HFFc6 (cell line): Measurements from ENCODE around the gene CFAP43. TPM values are rescaled to one million over a fixed set of nuclear protein-coding genes. Genes with fewer than 3 reads are reported as not detected.

Experiments used
- DNase-seq: peaks from one replicate; pipeline ENCODE4 v3.0.0-alpha.2; 2018
- H3K27ac Mint-ChIP-seq: 2 replicates; pipeline ENCODE4 v1.8.0; 2020; ENCODE audit warnings: mild to moderate bottlenecking, mixed read lengths
- H3K27me3 Mint-ChIP-seq: 2 replicates; pipeline ENCODE4 v1.8.0; 2021; ENCODE audit warnings: mild to moderate bottlenecking, moderate library complexity, mixed read lengths; ENCODE audit not compliant: insufficient read depth
- H3K36me3 Mint-ChIP-seq: 2 replicates; pipeline ENCODE4 v1.8.0; 2021; ENCODE audit warnings: low read depth, mixed read lengths
- H3K4me1 Mint-ChIP-seq: 2 replicates; pipeline ENCODE4 v1.8.0; 2020; ENCODE audit warnings: low read depth, mixed read lengths
- H3K4me3 Mint-ChIP-seq: 2 replicates; pipeline ENCODE4 v1.8.0; 2020; ENCODE audit warnings: mild to moderate bottlenecking, moderate library complexity, mixed read lengths
- H3K9me3 Mint-ChIP-seq: 2 replicates; pipeline ENCODE4 v1.8.0; 2020; ENCODE audit warnings: mild to moderate bottlenecking, mixed read lengths
- total RNA-seq, 6 experiments: library from RNA; stranded (reverse); fragmentation: NEBNext Ultra II Directional; extraction: Animal tissue kit (Norgen Biotek cat#: 25700); gene quantifications; 2 replicates in 1 of 6; 3 replicates in 5 of 6; pipeline ENCODE4 v1.2.3, GENCODE V29; 2021
- TF ChIP-seq, protein P1 (sequence below): fragments of 200-600 bp; sonication (generic); IDR thresholded peaks from 2 replicates; pipeline ENCODE4 v1.5.0; 2021; ENCODE audit warnings: antibody characterized with exemption, mild to moderate bottlenecking

The CFAP43 gene
- total RNA-seq, 6 experiments from 2014 or later, result 0.14 TPM; not detected in 5

DNA sequence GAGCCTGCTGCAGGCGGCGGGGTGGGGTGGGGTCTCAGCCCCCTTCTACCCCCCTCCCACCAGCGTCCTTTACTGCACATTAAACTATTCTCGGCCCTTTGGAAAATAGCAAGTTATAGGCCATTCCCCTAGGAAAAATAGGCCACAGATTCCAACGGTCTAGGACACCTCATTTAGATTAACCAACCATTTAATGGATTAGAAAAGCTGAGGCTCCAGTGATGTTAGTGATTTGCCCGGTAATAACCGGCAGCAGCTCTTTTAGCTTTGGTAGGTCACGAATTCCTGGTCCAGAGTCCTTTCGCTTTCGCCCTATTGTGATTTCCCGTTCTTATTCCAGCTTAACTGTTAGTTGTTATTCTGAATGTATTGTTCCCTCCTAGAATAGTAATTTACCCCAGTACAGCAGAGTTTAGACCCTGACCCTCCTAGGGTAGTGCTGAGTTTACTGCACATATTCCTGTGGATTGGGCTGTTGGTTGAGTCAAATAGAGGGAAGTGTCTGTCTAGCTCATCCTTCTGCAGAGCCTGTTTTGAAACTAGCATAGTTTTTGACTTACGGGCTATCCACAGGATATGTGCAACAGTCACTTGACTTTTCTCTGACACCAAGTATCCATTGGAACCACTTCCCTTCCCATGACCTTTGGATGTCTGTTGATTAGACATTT lies 23.3 kb upstream of the CFAP43 start:
- H3K27me3 Mint-ChIP-seq, result 0 out of 2 replicates have a peak, but pooled peaks cover under 1% of the 10 kb centered on the region
- peak overlapping the region; percentile 96 for H3K27ac Mint-ChIP-seq
- H3K4me1 Mint-ChIP-seq, result peaks cover 62% of the 10 kb centered on the region
- peak overlapping the region; percentile 97 for H3K4me3 Mint-ChIP-seq
- DNase-seq, result peak; percentile 73
- H3K36me3 Mint-ChIP-seq, result peaks cover 30% of the 10 kb centered on the region
- H3K9me3 Mint-ChIP-seq, result no peaks in the 10 kb centered on the region
- TF ChIP-seq, protein P1, sequence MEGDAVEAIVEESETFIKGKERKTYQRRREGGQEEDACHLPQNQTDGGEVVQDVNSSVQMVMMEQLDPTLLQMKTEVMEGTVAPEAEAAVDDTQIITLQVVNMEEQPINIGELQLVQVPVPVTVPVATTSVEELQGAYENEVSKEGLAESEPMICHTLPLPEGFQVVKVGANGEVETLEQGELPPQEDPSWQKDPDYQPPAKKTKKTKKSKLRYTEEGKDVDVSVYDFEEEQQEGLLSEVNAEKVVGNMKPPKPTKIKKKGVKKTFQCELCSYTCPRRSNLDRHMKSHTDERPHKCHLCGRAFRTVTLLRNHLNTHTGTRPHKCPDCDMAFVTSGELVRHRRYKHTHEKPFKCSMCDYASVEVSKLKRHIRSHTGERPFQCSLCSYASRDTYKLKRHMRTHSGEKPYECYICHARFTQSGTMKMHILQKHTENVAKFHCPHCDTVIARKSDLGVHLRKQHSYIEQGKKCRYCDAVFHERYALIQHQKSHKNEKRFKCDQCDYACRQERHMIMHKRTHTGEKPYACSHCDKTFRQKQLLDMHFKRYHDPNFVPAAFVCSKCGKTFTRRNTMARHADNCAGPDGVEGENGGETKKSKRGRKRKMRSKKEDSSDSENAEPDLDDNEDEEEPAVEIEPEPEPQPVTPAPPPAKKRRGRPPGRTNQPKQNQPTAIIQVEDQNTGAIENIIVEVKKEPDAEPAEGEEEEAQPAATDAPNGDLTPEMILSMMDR, result no peak

GRCh38 chr10:104254493-104255310 lies 22.5 kb upstream of the CFAP43 start, which contains the start of gene GSTO1:
TSS of gene GSTO1 (plus strand) at chr10:104254892. CDS start at chr10:104254929, 37 bp downstream.
- peaks cover 55% of the 10 kb centered on the region for H3K4me1 Mint-ChIP-seq
- H3K4me3 Mint-ChIP-seq, result peak within 1 kb of the TSS; percentile 97
- peak within 1 kb of the TSS; percentile 96 for H3K27ac Mint-ChIP-seq
- DNase-seq, result peak; percentile 35
- TF ChIP-seq, protein P1, result no peak
- no peaks in the 10 kb centered on the region for H3K9me3 Mint-ChIP-seq
- H3K36me3 Mint-ChIP-seq, result peaks cover 23% of the 10 kb centered on the region
- H3K27me3 Mint-ChIP-seq, result 0 out of 2 replicates have a peak, but pooled peaks cover 2% of the 10 kb centered on the region

- Mint-ChIP-seq H3K36me3 (peaks cover 14% of the 10 kb centered on the region), H3K27me3 (0 out of 2 replicates have a peak, but pooled peaks cover 2% of the 10 kb centered on the region), H3K4me3 (peak overlapping the region; percentile 97), H3K27ac (peak overlapping the region; percentile 96), H3K9me3 (peaks cover under 1% of the 10 kb centered on the region; the same call in 1 of the 2 replicates), H3K4me1 (peaks cover 46% of the 10 kb centered on the region)
- DNase-seq, result no peak
- TF ChIP-seq, protein P1, result no peak
Observed at GRCh38 chr10:104253606-104254410, 21.6 kb upstream of the CFAP43 start.

GRCh38 chr10:104253106-104253505 lies 20.9 kb upstream of the CFAP43 start:
- TF ChIP-seq, protein P1, result no peak
- no peak overlapping the region for H3K4me3 Mint-ChIP-seq
- H3K27me3 Mint-ChIP-seq, result 0 out of 2 replicates have a peak, but pooled peaks cover 2% of the 10 kb centered on the region
- DNase-seq, result no peak
- peaks cover 8% of the 10 kb centered on the region for H3K36me3 Mint-ChIP-seq
- H3K27ac Mint-ChIP-seq, result peak overlapping the region; percentile 22; the same call in 1 of the 2 replicates
- peaks cover 3% of the 10 kb centered on the region; the same call in 1 of the 2 replicates for H3K9me3 Mint-ChIP-seq
- H3K4me1 Mint-ChIP-seq, result peaks cover 39% of the 10 kb centered on the region

DNA sequence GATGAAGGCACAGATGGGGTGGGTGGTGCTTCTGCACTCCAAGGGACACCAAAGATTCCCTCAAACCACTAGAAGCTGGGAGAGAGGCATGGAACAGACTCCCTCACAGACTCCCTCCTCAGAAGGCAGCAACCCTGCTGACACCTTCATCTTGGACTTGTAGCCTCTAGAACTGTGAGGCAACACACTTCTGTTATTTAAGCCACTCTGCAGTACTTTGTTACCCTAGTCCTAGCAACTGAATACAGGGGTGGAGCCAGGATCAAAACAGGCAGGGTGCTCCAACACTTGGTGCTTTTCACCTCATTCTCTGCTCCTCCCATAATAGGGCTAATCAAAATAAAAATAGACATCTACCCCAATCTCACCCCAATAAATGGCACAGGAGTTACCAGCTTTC lies 20.2 kb upstream of the CFAP43 start:
- 0 out of 2 replicates have a peak, but pooled peaks cover 2% of the 10 kb centered on the region for H3K27me3 Mint-ChIP-seq
- no peak overlapping the region for H3K4me3 Mint-ChIP-seq
- peaks cover 7% of the 10 kb centered on the region for H3K36me3 Mint-ChIP-seq
- TF ChIP-seq, protein P1, result no peak
- DNase-seq, result no peak
- peaks cover 6% of the 10 kb centered on the region for H3K9me3 Mint-ChIP-seq
- peaks cover 34% of the 10 kb centered on the region for H3K4me1 Mint-ChIP-seq
- H3K27ac Mint-ChIP-seq, result no peak overlapping the region
